ENCODE data around the gene NUDT1. TPM values are rescaled to one million over a fixed set of nuclear protein-coding genes. Genes with fewer than 3 reads are reported as not detected.

Gene NUDT1
- total RNA-seq, 1 experiment from 2014 or later = 92.6 TPM

GRCh38 chr7:2231992-2232765 lies 9.8 kb upstream of the NUDT1 start:
- H3K27ac ChIP-seq (ENCODE audit: low read length) = peak overlapping the region; percentile 89
- peaks cover 11% of the 10 kb centered on the region; the same call in 1 of the 2 replicates for H3K4me1 ChIP-seq (ENCODE audit: control insufficient read depth, insufficient read depth, low read length)
- BruUV-seq (replicated peaks) = no TSS peak
- H3K27me3 ChIP-seq (ENCODE audit: control insufficient read depth, insufficient read depth, low read length) = no peaks in the 10 kb centered on the region
- H3K36me3 ChIP-seq (ENCODE audit: control insufficient read depth, insufficient read depth, low read length) = peaks cover 14% of the 10 kb centered on the region
- TF ChIP-seq, protein P1, sequence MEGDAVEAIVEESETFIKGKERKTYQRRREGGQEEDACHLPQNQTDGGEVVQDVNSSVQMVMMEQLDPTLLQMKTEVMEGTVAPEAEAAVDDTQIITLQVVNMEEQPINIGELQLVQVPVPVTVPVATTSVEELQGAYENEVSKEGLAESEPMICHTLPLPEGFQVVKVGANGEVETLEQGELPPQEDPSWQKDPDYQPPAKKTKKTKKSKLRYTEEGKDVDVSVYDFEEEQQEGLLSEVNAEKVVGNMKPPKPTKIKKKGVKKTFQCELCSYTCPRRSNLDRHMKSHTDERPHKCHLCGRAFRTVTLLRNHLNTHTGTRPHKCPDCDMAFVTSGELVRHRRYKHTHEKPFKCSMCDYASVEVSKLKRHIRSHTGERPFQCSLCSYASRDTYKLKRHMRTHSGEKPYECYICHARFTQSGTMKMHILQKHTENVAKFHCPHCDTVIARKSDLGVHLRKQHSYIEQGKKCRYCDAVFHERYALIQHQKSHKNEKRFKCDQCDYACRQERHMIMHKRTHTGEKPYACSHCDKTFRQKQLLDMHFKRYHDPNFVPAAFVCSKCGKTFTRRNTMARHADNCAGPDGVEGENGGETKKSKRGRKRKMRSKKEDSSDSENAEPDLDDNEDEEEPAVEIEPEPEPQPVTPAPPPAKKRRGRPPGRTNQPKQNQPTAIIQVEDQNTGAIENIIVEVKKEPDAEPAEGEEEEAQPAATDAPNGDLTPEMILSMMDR (IDR thresholded peaks at IDR 0.05) = no peak
- TF ChIP-seq POLR2AphosphoS5 (IDR thresholded peaks at IDR 0.05; ENCODE audit: low read depth, low read length) (no peak), SIN3A (IDR thresholded peaks at IDR 0.05; ENCODE audit: borderline replicate concordance, insufficient read depth, low read depth, low read length) (no peak), TCF7L2 (IDR thresholded peaks at IDR 0.05; ENCODE audit: low read depth, low read length) (no peak)
- TF ChIP-seq, protein P2, sequence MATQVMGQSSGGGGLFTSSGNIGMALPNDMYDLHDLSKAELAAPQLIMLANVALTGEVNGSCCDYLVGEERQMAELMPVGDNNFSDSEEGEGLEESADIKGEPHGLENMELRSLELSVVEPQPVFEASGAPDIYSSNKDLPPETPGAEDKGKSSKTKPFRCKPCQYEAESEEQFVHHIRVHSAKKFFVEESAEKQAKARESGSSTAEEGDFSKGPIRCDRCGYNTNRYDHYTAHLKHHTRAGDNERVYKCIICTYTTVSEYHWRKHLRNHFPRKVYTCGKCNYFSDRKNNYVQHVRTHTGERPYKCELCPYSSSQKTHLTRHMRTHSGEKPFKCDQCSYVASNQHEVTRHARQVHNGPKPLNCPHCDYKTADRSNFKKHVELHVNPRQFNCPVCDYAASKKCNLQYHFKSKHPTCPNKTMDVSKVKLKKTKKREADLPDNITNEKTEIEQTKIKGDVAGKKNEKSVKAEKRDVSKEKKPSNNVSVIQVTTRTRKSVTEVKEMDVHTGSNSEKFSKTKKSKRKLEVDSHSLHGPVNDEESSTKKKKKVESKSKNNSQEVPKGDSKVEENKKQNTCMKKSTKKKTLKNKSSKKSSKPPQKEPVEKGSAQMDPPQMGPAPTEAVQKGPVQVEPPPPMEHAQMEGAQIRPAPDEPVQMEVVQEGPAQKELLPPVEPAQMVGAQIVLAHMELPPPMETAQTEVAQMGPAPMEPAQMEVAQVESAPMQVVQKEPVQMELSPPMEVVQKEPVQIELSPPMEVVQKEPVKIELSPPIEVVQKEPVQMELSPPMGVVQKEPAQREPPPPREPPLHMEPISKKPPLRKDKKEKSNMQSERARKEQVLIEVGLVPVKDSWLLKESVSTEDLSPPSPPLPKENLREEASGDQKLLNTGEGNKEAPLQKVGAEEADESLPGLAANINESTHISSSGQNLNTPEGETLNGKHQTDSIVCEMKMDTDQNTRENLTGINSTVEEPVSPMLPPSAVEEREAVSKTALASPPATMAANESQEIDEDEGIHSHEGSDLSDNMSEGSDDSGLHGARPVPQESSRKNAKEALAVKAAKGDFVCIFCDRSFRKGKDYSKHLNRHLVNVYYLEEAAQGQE (IDR thresholded peaks at IDR 0.05; ENCODE audit: insufficient read depth in 1 of 2, low read depth in 2 of 2, low read length in 1 of 2) = no peak
- intact Hi-C loops (cut with micrococcal nuclease; ENCODE audit: unreplicated experiment) (no loop called here), in situ Hi-C loops (cut with HindIII; ENCODE audit: low pct_unique_long_range_greater_than_20kb, low sequenced_read_pairs) (no loop called here)
- peak; percentile 61 for ATAC-seq
- H3K4me3 ChIP-seq (ENCODE audit: low read depth in 2 of 2, low read length in 2 of 2) = peak overlapping the region; percentile 78 to 81
- CTCF ChIA-PET = interaction anchor here (0.7 kb wide), 1 partner anchor 126 kb away, joined by 3 read pairs; no protein-coding TSS in a partner anchor
- POLR2A ChIA-PET = interaction anchor here (0.6 kb wide), 1 partner anchor 828 kb away, joined by 7 read pairs; no protein-coding TSS in a partner anchor
- no peaks in the 10 kb centered on the region for H3K9me3 ChIP-seq (ENCODE audit: control insufficient read depth, insufficient read depth, low read depth, low read length)
- DNase-seq (ENCODE audit: low read depth, low spot score) = no peak

DNA sequence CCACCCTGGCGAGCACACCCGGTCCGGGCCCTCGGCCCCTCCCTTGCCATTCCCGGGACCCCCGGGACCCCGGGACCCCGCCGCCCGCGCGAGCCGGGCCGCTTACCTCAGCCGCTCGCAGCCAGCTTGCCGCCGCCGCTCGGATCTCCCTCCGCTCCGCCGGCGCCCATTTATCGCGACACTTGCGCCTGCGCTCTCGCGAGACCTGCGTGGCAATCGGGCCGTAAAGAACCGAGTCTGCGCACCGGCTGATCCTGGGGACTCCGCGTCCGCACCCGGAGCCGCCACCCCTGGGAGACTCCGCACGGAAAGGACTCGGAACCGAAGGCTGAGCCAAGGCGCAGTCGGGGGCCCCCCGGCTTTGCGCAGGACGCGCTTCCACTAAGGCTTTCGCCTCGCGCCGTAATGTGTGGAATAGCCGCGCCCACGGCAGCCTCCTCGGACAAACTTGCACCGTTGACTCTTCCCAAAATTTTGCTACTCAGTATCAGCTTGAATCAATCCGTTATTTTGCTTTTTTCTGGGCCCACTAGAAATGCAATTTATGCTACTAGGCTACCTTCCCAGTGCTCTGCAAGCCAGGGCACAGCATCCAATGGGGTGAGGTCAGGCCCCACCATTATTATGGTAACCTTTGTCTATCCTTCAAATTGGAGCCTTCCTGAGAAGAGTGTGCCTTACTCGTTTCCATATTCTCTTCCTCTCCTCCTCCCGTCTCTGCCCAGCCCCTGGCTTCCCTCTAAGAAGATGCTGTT lies 9.1 kb upstream of the NUDT1 start, which contains the start of gene MAD1L1:
Gene MAD1L1 (minus strand): TSS at position 180 of the 755 bp plus-strand sequence. CDS start 2,812 bp downstream, outside the sequence.
- peaks cover 16% of the 10 kb centered on the region for H3K36me3 ChIP-seq (ENCODE audit: control insufficient read depth, insufficient read depth, low read length)
- ChIA-PET POLR2A (interaction anchor here (0.6 kb wide), 1 partner anchor 829 kb away, joined by 7 read pairs; no protein-coding TSS in a partner anchor), CTCF (interaction anchor here (0.7 kb wide), 1 partner anchor 126 kb away, joined by 3 read pairs; no protein-coding TSS in a partner anchor)
- DNase-seq (ENCODE audit: low read depth, low spot score) (peak; percentile 56), ATAC-seq (peak; percentile 95)
- H3K4me3 ChIP-seq (ENCODE audit: low read depth in 2 of 2, low read length in 2 of 2) = peak within 1 kb of the TSS; percentile 78 to 81
- in situ Hi-C loops (cut with HindIII; ENCODE audit: low pct_unique_long_range_greater_than_20kb, low sequenced_read_pairs) (no loop called here), intact Hi-C loops (cut with micrococcal nuclease; ENCODE audit: unreplicated experiment) (no loop called here)
- BruUV-seq (replicated peaks) = no TSS peak
- H3K4me1 ChIP-seq (ENCODE audit: control insufficient read depth, insufficient read depth, low read length) = peaks cover 11% of the 10 kb centered on the region; the same call in 1 of the 2 replicates
- H3K27me3 ChIP-seq (ENCODE audit: control insufficient read depth, insufficient read depth, low read length) = no peaks in the 10 kb centered on the region
- TF ChIP-seq POLR2AphosphoS5 (IDR thresholded peaks at IDR 0.05; ENCODE audit: low read depth, low read length) = peak; percentile 86
- peak; percentile 96 for TF ChIP-seq SIN3A (IDR thresholded peaks at IDR 0.05; ENCODE audit: borderline replicate concordance, insufficient read depth, low read depth, low read length)
- TF ChIP-seq, protein P2 (IDR thresholded peaks at IDR 0.05; ENCODE audit: insufficient read depth in 1 of 2, low read depth in 2 of 2, low read length in 1 of 2) = no peak
- TF ChIP-seq TCF7L2 (IDR thresholded peaks at IDR 0.05; ENCODE audit: low read depth, low read length) = 0 out of 2 replicates have a peak, but pooled peaks have one; percentile 47
- TF ChIP-seq, protein P1 (IDR thresholded peaks at IDR 0.05) = no peak
- H3K27ac ChIP-seq (ENCODE audit: low read length) = peak within 1 kb of the TSS; percentile 89
- no peaks in the 10 kb centered on the region for H3K9me3 ChIP-seq (ENCODE audit: control insufficient read depth, insufficient read depth, low read depth, low read length)
